Colonic mucosa (tissue), 4 donors: ENCODE results near the gene KLHDC1. TPM values are rescaled to one million over a fixed set of nuclear protein-coding genes. Genes with fewer than 3 reads are reported as not detected.
"Not testable (repeated sequence)": the region's sequence is repeated elsewhere in the genome, so short reads cannot be mapped to it uniquely, and the experiment has no call there.

ENCODE experiments used
- DNase-seq: peaks from one replicate; pipeline ENCODE4 v3.0.0-alpha.2; 2020
- H3K27ac ChIP-seq: fragments of 200-600 bp; one replicate; pipeline ENCODE4 v1.8.0; 2021
- H3K27me3 ChIP-seq: fragments of 200-600 bp; one replicate; pipeline ENCODE4 v1.8.0; 2021
- H3K36me3 ChIP-seq: fragments of 200-600 bp; one replicate; pipeline ENCODE4 v1.8.0; 2021
- H3K4me1 ChIP-seq: fragments of 200-600 bp; one replicate; pipeline ENCODE4 v1.8.0; 2021; ENCODE audit warnings: mild to moderate bottlenecking
- H3K4me3 ChIP-seq: fragments of 200-600 bp; one replicate; pipeline ENCODE4 v1.8.0; 2021
- H3K9ac ChIP-seq, 2 donors: one replicate each; pipeline ENCODE4 v1.7.0; 2013; ENCODE audit warnings: control low read depth in 2 of 2, low read depth in 2 of 2, low read length in 2 of 2
- H3K9me3 ChIP-seq: fragments of 200-600 bp; one replicate; pipeline ENCODE4 v1.8.0; 2021
- intact Hi-C: fragments of 100-400 bp; cut with DNase I; formaldehyde crosslinking; loops from one replicate; pipeline ENCODE4 v1.14.1; 2022
- total RNA-seq, 2 donors: library from RNA; stranded (reverse); fragmentation: NEBNext Ultra II Directional in 1 of 2; extraction: Animal tissue kit (Norgen Biotek cat#: 25700) in 1 of 2; gene quantifications; one replicate each; pipeline ENCODE4 v1.2.1, GENCODE V29; 2021
- TF ChIP-seq, protein P1 (sequence below): fragments of 200-600 bp; IDR thresholded peaks from one replicate; pipeline ENCODE4 v1.8.0; 2022; ENCODE audit warnings: antibody characterized with exemption, mild to moderate bottlenecking
- donor health status: healthy.
- donor health status: DM: no; HTN: no; CAD: no.
- donor health status: DM: no; HTN: no; CAD: no.

The KLHDC1 gene
- total RNA-seq, 2 donors from 2014 or later: 0.94 to 2.5 TPM

DNA sequence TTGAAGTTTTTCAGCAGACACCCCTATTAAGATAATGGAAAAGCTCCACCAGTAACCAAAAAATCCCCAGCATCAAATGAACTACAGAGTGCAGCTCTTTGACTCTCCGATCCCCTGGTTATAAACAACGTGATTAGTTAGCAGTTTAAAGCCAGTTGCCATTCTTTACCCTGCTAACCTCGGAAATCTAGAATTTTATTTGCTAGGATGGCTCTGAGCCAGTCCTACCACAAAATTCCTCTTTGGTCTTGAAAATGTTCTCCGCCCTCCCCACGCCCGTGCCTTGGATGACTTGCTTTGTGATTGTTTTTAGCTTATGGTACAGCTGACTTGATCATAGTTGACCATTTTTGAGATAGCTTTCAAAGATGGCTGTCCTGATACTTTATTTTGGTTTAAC is 76.3 kb downstream of the KLHDC1 start:
- intact Hi-C loops: loop anchor here (5.0 kb wide), 2 partner anchors 77 to 132 kb away; partner anchors contain the start of genes DNAAF2 and KLHDC1
- Histone ChIP-seq H3K27me3 (no peaks in the 10 kb centered on the region), H3K9ac (peak overlapping the region; percentile 99 to 100), H3K4me1 (peaks cover 10% of the 10 kb centered on the region), H3K27ac (peak overlapping the region; percentile 97), H3K36me3 (no peaks in the 10 kb centered on the region), H3K9me3 (no peaks in the 10 kb centered on the region), H3K4me3 (peak overlapping the region; percentile 88)
- TF ChIP-seq, protein P1, sequence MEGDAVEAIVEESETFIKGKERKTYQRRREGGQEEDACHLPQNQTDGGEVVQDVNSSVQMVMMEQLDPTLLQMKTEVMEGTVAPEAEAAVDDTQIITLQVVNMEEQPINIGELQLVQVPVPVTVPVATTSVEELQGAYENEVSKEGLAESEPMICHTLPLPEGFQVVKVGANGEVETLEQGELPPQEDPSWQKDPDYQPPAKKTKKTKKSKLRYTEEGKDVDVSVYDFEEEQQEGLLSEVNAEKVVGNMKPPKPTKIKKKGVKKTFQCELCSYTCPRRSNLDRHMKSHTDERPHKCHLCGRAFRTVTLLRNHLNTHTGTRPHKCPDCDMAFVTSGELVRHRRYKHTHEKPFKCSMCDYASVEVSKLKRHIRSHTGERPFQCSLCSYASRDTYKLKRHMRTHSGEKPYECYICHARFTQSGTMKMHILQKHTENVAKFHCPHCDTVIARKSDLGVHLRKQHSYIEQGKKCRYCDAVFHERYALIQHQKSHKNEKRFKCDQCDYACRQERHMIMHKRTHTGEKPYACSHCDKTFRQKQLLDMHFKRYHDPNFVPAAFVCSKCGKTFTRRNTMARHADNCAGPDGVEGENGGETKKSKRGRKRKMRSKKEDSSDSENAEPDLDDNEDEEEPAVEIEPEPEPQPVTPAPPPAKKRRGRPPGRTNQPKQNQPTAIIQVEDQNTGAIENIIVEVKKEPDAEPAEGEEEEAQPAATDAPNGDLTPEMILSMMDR: no peak
- DNase-seq: peak; percentile 69

DNA sequence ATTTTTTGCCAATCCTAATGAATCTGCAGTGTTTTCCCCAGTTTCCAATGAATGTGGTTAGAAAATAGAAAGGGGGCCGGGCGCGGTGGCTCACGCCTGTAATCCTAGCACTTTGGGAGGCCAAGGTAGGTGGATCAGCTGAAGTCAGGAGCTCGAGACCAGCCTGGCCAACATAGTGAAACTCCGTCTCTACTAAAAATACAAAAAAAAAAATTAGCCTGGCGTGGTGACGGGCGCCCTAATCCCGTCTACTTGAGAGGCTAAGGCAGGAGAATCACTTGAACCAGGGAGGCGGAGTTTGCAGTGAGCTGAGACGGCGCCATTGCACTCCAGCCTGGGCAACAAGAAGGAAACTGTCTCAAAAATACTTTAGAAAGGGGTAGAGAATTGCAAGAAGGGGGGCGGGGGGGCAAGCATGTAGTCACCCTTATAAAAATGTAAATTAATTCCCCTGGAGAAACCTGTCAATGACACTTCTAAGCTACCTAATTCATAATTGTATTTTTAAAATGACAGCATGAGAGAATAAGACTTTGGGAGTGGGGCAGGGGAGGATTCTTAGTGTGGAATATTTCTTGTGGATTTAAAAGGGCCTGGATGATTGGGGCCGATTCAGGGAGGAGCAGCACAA is 76.8 kb downstream of the KLHDC1 start:
- Histone ChIP-seq H3K4me3 (peak overlapping the region; percentile 88), H3K36me3 (no peaks in the 10 kb centered on the region), H3K4me1 (peaks cover 10% of the 10 kb centered on the region), H3K27ac (peak overlapping the region; percentile 97), H3K9me3 (no peaks in the 10 kb centered on the region), H3K27me3 (no peaks in the 10 kb centered on the region), H3K9ac (peak overlapping the region in 1 of 2 donors; percentile 100)
- intact Hi-C loops: loop anchor here (5.0 kb wide), 2 partner anchors 77 to 132 kb away; partner anchors contain the start of genes DNAAF2 and KLHDC1
- TF ChIP-seq, protein P1: no peak
- peak; percentile 26 for DNase-seq

DNA sequence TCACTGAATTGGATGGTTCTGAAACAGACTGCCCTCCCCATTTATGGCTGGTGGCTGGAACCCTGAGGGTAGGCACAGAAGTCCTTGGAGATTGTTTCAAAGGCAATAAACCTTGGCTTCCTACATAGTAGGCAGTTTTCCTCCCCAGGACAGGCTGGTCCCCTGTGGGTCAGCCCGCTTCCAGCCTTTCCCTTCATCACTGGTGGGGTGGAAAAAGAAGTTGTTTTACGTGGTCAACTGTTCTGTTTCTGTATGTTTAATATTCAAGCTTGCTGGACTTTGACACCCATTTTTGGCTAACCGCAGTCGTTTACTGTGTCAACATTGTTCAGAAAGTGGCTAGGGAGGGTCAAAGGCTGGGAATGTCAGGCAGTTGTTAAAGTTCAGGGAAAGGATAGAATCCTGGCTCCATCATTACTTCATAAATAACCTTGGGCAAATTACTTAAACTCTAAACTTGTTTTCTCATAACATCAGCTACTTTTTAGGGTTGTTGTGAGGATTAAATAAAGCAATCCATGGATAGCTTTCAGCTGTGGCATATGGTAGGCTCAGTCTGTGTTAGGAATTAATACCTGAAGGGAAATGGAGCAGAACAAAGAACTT is 77.4 kb downstream of the KLHDC1 start:
- no peak overlapping the region for H3K4me3 ChIP-seq
- no peaks in the 10 kb centered on the region for H3K36me3 ChIP-seq
- H3K9me3 ChIP-seq: no peaks in the 10 kb centered on the region
- H3K4me1 ChIP-seq: peaks cover 10% of the 10 kb centered on the region
- intact Hi-C loops: no loop called here
- peak overlapping the region in 1 of 2 donors; percentile 100 for H3K9ac ChIP-seq
- TF ChIP-seq, protein P1: no peak
- peak; percentile 86 for DNase-seq
- peak overlapping the region; percentile 97 for H3K27ac ChIP-seq
- H3K27me3 ChIP-seq: no peaks in the 10 kb centered on the region

DNA sequence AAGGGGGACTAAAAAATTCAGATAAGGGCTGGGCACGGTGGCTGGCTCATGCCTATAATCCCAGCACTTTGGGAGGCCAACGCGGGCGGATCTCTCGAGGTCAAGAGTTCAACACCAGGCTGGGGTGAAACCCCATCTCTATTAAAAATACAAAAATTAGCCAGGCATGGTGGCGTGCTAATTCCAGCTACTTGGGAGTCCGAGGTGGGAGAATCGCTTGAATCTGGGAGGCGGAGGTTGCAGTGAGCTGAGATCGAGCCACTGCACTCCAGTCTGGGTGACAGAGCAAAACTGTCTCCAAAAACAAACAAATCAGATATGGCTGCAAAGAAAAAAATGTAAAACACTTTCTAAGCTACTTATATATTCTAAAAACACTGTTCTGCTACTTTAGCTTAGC is 78.8 kb downstream of the KLHDC1 start:
- H3K36me3 ChIP-seq, H3K4me3 ChIP-seq, H3K9me3 ChIP-seq, intact Hi-C loops, H3K27me3 ChIP-seq, H3K9ac ChIP-seq: not testable (repeated sequence)
- DNase-seq: peak; percentile 18
- Histone ChIP-seq H3K27ac (peak overlapping the region; percentile 97), H3K4me1 (peaks cover 10% of the 10 kb centered on the region)

DNA sequence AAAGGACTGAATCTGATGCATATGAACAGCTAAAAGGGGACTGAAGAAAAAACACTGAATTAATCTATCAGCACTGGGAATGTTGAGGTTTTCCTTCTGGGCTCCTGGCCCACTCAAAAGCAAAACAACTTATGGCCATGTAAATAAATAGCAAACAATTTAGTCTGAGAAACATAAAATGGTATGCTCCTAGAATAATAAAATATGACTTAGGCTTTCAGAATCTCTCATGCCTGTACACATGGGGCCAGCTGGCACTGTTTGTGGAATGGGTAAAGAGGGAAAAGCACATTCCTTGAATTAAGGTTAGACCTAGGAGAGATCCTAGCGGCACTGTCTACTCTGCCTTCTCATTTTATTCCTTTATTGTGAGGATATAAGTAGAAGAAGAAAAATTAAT is 81.2 kb downstream of the KLHDC1 start:
- no peaks in the 10 kb centered on the region for H3K27me3 ChIP-seq
- DNase-seq: no peak
- intact Hi-C loops: no loop called here
- H3K4me1 ChIP-seq: peaks cover 10% of the 10 kb centered on the region
- no peaks in the 10 kb centered on the region for H3K9me3 ChIP-seq
- H3K9ac ChIP-seq: no peak overlapping the region
- H3K27ac ChIP-seq: no peak overlapping the region
- peaks cover 3% of the 10 kb centered on the region for H3K36me3 ChIP-seq
- H3K4me3 ChIP-seq: no peak overlapping the region
- TF ChIP-seq, protein P1: no peak

DNA sequence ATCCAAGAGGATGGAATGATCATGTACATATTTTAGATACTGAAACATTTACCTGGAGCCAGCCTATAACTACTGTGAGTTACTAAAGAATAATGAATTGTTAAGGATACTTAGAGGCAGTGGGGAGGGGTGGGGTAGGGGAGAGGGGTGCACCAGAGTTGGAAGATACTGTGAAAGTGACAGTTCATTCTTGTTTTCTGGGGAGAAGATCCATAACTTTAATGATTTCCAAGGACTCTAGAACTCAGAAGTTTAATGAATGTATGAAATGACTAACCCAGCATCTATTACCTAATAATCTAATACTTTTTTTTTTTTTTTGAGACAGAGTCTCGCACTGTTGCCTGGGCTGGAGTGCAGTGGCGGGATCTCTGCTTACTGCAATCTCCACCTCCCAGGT is 85.5 kb downstream of the KLHDC1 start:
- Histone ChIP-seq H3K27me3 (no peaks in the 10 kb centered on the region), H3K4me1 (no peaks in the 10 kb centered on the region), H3K36me3 (peaks cover 12% of the 10 kb centered on the region), H3K9me3 (no peaks in the 10 kb centered on the region), H3K9ac (no peak overlapping the region), H3K4me3 (no peak overlapping the region), H3K27ac (no peak overlapping the region)
- TF ChIP-seq, protein P1: no peak
- no peak for DNase-seq
- intact Hi-C loops: no loop called here

DNA sequence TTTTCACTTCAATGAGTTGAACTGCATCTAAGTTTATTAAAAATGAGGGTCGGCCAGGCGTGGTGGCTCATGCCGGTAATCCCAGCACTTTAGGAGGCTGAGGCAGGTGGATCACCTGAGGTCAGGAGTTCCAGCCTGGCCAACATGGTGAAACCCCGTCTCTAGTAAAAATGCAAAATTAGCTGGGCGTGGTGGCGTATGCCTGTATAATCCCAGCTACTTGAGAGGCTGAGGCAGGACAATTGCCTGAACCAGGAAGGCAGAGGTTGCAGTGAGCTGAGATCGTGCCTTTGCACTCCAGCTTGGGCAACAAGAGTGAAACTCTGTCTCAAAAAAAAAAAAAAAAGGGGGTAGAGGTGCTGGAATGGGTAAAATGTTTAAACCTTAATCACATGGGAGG is 88.1 kb downstream of the KLHDC1 start:
- peaks cover 20% of the 10 kb centered on the region for H3K36me3 ChIP-seq
- H3K4me1 ChIP-seq, intact Hi-C loops, H3K27me3 ChIP-seq, H3K9me3 ChIP-seq, H3K27ac ChIP-seq, H3K4me3 ChIP-seq, H3K9ac ChIP-seq: not testable (repeated sequence)
- DNase-seq: peak; percentile 34
